OCI-M2 (cell line): ENCODE data around the gene RANBP3.
"Not testable (repeated sequence)": the region's sequence is repeated elsewhere in the genome, so short reads cannot be mapped to it uniquely, and the experiment has no call there.

ENCODE experiments used
- DNase-seq: peaks from one replicate; lab custom pipeline; 2025; ENCODE audit not compliant: unreplicated experiment; lab: John Stamatoyannopoulos, UW

The RANBP3 gene

DNA sequence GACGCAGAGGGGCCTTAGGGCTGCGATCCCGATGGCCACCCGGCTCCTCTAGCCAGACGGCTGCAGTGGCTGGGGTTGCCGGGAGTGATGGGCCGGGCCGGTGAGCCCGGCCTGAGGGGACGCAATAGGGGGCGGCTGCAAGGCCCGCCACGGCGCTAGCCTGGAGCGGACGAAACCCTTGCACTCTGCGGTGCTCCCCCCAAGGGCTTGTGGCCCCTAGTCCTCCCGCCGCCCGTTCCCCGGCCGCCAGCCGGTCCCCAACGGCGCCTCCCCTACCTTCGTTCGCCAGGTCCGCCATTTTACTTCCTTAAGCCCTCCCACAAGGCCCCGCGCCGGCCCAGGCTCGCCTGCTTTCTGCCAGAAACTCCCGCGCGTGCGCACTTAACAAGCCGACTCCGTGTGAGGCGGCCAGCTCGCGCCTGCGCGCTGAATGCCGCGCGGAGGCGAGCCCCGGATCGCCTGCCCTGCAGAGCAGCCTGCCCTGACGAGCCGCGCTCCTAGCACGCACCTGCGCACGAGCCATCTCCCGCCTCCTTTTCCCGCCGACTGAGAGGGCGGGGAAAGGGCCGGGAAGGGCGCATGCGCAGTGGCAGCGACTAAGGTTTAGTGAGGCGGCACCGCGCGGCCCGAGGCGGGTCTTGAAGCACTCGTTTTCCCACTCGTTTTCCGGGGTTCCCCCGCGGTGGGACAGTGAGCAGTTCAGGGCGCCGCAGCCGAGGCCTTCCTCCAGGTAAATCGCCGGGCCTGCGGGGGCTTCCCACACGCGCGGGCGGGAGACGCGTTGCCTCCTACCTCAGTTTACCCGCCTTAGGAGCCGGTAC is at the start of gene RANBP3:
Gene RANBP3 (minus strand): TSS at position 356 of the 821 bp plus-strand sequence. CDS start 58 bp downstream, at position 298.
- peak; percentile 66 for DNase-seq

DNA sequence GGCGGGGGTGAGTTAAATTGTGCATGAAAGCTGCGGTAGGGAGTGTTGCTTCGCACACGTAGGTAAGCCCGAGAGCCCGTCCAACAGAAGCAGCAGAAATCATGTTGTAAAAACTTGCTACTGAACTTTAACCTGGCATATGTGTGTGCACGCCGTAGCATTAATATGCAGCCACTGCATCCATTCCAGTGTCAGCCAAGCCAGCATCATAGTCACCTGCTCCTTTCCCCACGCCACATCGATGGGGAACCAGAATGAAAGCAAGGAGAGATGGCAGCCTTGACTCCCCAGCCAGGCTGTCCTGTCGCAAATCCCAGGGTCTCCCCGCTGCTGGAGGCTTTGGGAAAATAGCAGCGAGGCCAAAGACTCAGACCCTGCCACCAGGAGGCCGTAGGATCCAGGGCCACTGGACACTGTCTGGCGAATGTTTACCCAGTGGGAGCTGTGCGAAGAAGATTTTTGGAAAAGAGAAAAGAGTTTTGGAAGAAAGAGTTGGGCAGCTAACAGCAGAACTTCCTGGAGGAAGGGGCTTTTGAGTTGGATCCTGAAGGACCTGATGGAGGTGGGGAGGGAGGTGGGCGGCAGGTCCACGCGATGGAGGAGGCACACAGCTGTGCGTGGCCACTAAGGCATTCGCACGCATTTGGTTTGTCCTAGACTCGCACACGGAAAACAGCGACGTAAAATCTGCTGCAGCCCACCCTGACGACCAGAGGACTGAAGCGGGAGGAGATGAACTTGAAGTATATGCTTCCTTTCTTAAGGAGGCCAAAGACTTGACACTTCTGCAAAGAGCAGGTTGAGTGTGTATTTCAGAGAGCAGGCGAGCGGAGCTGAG is 48.7 kb upstream of the RANBP3 start:
- no peak for DNase-seq

- DNase-seq, result not testable (repeated sequence)
These were observed 46.8 kb upstream of the RANBP3 start for GRCh38 chr19:6024756-6025155.

- DNase-seq, result no peak
These were observed 46.0 kb upstream of the RANBP3 start for GRCh38 chr19:6023936-6024335.

GRCh38 chr19:6023085-6023682 is 45.2 kb upstream of the RANBP3 start:
- no peak for DNase-seq

GRCh38 chr19:6022570-6023064 is 44.7 kb upstream of the RANBP3 start:
- DNase-seq, result no peak

- DNase-seq, result no peak
These were observed 44.1 kb upstream of the RANBP3 start for GRCh38 chr19:6021878-6022569.

GRCh38 chr19:6020972-6021805 is 43.2 kb upstream of the RANBP3 start:
- no peak for DNase-seq

DNA sequence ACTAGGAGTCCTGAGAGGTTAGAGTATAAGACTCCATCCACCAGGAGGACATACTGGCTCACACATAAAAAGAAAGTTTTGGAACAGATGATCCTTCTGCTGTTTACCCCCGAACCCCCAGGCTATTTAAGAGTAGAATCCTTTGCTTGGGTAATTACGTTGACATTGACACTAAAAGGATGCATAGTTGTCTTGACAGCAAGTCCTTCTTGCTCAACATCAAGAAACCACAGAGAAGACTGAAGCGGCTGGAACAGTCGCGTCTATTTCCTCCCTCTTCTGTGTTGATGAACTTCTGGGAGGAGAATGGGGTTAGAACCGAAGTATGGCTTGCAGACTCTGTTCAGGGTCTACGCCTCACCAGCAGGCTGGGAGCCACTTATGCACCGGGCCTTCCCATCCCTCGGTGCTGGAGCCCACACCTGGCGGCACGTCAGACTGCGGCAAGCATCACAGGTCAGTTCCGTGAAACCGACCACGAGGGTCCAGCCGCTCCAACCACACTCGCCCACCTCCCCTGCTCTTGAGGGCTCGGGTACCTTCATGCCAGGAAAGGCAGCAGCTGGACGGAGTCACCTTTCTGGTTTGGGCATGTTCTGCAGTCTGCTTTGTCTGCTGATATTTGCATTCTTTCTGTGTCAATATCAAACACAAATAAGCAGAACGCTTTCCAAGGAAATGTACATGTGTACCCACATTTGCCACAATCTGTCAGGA is 42.4 kb upstream of the RANBP3 start:
- DNase-seq, result no peak

DNA sequence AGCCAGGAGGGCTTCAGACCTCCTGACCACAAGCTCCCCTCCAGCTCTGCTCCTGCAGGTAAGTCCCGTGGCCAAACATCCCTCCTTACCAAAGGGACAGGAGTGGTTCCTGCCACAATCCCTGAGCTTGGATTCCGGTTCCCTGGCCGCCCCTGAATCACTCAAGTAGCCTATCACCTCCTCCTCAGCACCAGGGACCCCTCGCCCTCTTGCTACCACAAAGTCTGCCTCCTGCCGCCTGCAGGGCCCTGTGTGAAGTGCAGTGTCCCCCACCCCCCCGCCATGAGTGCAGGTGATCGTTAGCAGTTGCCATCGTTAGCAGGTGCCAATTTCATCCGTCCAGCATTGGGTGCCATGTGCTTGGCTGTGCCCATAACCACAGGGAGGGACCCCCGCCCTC is 40.8 kb upstream of the RANBP3 start:
- DNase-seq, result no peak

GRCh38 chr19:6017576-6017975 is 39.6 kb upstream of the RANBP3 start:
- no peak for DNase-seq

GRCh38 chr19:6015841-6016545 is 38.1 kb upstream of the RANBP3 start:
- no peak for DNase-seq

DNA sequence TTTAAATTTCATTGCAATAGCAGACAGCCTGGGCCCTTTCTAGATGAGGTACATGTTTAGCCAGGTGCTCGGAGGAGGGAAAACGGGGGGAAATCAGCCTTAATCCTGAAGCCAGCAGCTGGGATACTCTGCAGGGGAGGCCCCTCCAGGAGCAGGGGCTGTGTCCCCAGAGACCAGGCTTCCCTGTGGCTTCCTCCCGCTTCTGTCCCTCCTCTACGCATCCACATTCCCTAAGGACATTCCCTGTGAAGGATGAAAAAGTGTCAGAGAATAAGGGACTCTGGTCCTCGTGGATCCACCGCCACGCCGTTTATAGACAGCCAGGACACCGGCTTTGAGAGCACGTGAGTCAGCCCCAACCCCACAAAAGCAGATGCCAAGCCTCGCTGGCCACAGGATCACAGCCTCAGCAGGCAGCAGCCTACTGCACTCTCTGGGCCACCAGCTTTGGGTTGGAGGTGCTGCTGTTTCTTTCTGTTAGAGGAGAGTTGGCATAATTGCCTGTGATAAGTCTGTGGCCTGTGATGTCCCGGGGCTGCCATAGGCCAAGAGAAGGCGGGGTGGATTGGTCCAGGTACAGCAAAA is 36.7 kb upstream of the RANBP3 start:
- no peak for DNase-seq

DNA sequence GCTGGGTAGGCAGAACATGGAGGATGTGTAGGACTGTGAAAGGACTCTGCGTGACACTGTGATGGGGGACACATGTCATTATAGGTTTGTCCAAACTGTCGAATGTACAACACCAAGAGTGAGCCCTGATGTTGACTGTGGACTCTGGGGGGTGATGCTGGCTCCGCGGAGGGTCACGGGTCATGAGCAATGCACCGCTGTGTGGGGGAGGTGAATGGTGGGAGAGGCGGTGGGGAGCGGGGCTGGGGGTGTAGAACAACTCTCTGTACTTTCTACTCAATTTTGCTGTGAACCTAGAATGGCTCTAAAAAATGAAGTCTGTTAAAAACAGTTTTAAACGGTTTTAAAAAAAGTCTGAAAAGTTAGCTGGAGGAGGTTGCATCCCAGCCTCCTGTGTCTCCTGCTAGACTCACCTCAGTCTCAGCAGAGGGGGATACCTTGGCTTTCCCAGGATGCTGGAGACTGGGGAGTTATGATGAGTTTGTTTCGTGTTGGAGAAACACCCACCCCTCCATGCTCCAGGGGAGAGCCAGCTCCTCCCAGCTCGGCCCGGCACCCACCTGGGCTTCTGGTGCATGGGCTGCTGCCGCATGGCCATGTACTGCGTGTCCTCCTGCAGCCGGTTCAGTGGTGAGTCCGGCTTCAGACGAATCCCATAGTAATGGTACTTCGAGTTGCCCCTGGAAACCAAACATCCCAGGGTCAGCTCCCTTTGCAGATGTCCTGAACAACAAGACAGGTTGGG is 34.7 kb upstream of the RANBP3 start:
- DNase-seq, result no peak

DNA sequence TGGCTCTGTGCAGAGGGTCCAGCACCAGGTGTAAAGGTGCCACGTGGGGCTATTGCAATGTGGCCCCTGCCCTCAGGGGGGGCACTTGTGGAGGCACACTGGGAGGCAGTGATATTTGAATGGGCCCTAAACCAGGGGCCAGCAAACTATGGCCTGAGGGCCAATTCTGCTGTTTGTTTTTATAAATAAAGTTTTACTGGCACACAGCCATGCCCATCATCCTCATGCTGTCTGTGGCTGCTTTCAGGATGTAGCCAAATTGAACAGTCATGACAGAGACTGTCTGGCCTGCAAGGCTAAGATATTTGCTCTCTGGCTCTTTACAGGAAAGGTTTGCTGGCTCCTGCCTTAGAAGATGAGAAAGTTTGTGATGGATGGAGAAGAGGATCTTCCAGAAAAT is 33.9 kb upstream of the RANBP3 start:
- DNase-seq, result no peak

GRCh38 chr19:6011206-6011605 is 33.3 kb upstream of the RANBP3 start:
- DNase-seq, result no peak

DNA sequence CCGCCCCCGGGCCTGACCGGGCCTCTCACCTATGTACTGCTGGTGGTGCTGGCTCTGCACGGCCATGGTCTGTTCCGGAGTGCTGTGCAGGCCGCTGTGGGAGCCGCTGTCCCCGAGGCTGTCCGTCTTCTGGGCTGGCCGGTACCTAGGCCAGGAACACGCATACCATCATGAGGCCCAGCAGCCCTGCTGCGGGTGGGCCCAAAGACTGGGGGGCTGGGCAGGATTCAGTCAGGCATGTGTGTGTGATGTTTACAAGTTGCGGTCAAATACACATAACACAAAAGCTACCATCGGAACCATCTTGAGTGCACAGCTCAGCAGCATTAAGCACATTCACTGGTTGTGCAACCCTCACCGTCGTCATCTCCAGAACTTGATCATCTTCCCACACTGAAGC is 32.2 kb upstream of the RANBP3 start:
- DNase-seq, result no peak

DNA sequence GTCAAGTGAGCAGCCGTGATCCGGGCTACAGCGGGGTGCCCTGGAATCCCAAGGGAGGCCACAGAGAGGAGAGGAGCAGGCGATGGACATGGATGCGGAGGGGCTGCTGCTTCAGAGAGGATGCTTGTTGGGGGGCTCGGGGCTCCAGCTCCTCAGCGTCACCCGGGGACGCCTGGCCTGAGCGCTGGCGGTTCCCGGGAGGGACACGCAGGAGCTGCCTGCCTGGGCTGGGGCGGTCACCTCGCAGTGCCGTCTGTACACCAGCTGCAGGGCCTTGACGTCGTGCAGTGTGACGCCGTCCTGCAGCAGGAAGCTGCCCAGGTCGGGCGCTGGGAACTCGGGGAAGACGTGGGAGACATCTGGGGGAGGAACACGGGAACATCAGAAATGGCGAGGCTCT is 29.9 kb upstream of the RANBP3 start:
- DNase-seq, result no peak
